ENCODE data around the gene CFL1. TPM values are rescaled to one million over a fixed set of nuclear protein-coding genes. Genes with fewer than 3 reads are reported as not detected.

The CFL1 gene
- total and polyA plus RNA-seq, 10 of the 15 experiments (the other 5 are each of a cell fraction or from before 2014, with no cell fraction given) = 164 to 2,994 (median 1,500) TPM

GRCh38 chr11:65903715-65904114, 45.7 kb upstream of the CFL1 start (continued):
- TF ChIP-seq IRF5 (IDR thresholded peaks at IDR 0.05; ENCODE audit: borderline replicate concordance) (no peak), NR2F1 (conservative IDR thresholded peaks at IDR 0.05) (no peak), GABPA (IDR thresholded peaks at IDR 0.05; ENCODE audit: low read depth) (no peak)

- intact Hi-C loops (cut with micrococcal nuclease; ENCODE audit: unreplicated experiment) = no loop called here
- no peak for TF ChIP-seq NRF1 (conservative IDR thresholded peaks at IDR 0.05; ENCODE audit: low read depth, low read length)
- TF ChIP-seq ASH2L (IDR thresholded peaks at IDR 0.05; ENCODE audit: borderline replicate concordance, low read depth) = no peak
- TF ChIP-seq ZBTB11 (CRISPR knock-in tag; IDR thresholded peaks at IDR 0.05) = no peak
- TF ChIP-seq ZSCAN29 (IDR thresholded peaks at IDR 0.05) = no peak
- TF ChIP-seq MLLT1 (IDR thresholded peaks at IDR 0.05) = no peak
- TF ChIP-seq IKZF1 (conservative IDR thresholded peaks at IDR 0.05) = no peak
- TF ChIP-seq KDM1A (IDR thresholded peaks at IDR 0.05; ENCODE audit: borderline replicate concordance) = no peak
- TF ChIP-seq ETV6 (conservative IDR thresholded peaks at IDR 0.05 in 1 of 2, IDR thresholded peaks at IDR 0.05 in 1 of 2; ENCODE audit: borderline replicate concordance in 1 of 2, low read depth in 1 of 2) = no peak
- TF ChIP-seq NKRF (conservative IDR thresholded peaks at IDR 0.05) = no peak
- no peak for TF ChIP-seq PBX3 (IDR thresholded peaks at IDR 0.05; ENCODE audit: insufficient replicate concordance, low read depth, low read length)
These were observed 45.1 kb upstream of the CFL1 start for GRCh38 chr11:65903068-65903481.

More at GRCh38 chr11:65903068-65903481, 45.1 kb upstream of the CFL1 start:
- Histone ChIP-seq H2AFZ (ENCODE audit: control insufficient read depth, low read depth, low read length) (no peak overlapping the region), H3K9ac (ENCODE audit: control insufficient read depth, insufficient read depth, low read length) (no peak overlapping the region), H3K36me3 (ENCODE audit: control insufficient read depth in 2 of 2, insufficient read depth in 2 of 2, low read length in 1 of 2) (no peaks in the 10 kb centered on the region), H3K27me3 (replicated peaks in 1 of 2; ENCODE audit: control insufficient read depth in 2 of 2, insufficient read depth in 2 of 2, low read length in 1 of 2) (no peaks in the 10 kb centered on the region; a peak in 1 of 4 replicates), H3K4me1 (ENCODE audit: control insufficient read depth, insufficient read depth, low read length) (no peaks in the 10 kb centered on the region), H3K4me2 (ENCODE audit: control insufficient read depth, insufficient read depth) (no peak overlapping the region), H3K9me3 (replicated peaks; ENCODE audit: control insufficient read depth, insufficient read depth, low read length) (no peaks in the 10 kb centered on the region), H3K4me3 (no peak overlapping the region), H3K79me2 (ENCODE audit: control insufficient read depth, insufficient read depth, low read length) (peaks cover 9% of the 10 kb centered on the region), H3K27ac (ENCODE audit: control insufficient read depth, insufficient read depth) (no peak overlapping the region), H4K20me1 (ENCODE audit: control insufficient read depth, insufficient read depth) (no peaks in the 10 kb centered on the region)
- DNase-seq (ENCODE audit: low read depth, low spot score) (no peak), FAIRE-seq (no peak), ATAC-seq (no peak)
- 22% methylated on average over 5 of the region's 5 CpGs for WGBS (ENCODE audit: insufficient coverage, insufficient replicate concordance, low lambda C conversion rate, missing lambda C conversion rate)
- ChIA-PET RAD21 (ENCODE audit: unreplicated experiment) (no interaction called here), POLR2A (interaction anchor here (2.4 to 4.9 kb wide), 2 partner anchors 12 to 18 kb away, joined by 5 to 67 read pairs; partner anchors contain the start of genes CCDC85B and FIBP), CTCF (no interaction called here), SMC1A (ENCODE audit: uncharacterized antibody, unreplicated experiment) (interaction anchor here (0.6 to 5.6 kb wide), 2 partner anchors 10 to 14 kb away, joined by 3 to 47 read pairs; partner anchors contain the start of genes CCDC85B and FIBP)
- BruUV-seq (replicated peaks) = no TSS peak
- in situ Hi-C loops (cut with MboI) = no loop called here

Data from GM12878 (cell line).